DLD1 (cell line): ENCODE measurements around the gene MRPL41.
"Not testable (repeated sequence)": the region's sequence is repeated elsewhere in the genome, so short reads cannot be mapped to it uniquely, and the experiment has no call there.

Source experiments
- in situ Hi-C: cut with HindIII; loops from 2 replicates; pipeline ENCODE4 v1.10.0; 2017; ENCODE audit warnings: low sequenced_read_pairs

Gene MRPL41

DNA sequence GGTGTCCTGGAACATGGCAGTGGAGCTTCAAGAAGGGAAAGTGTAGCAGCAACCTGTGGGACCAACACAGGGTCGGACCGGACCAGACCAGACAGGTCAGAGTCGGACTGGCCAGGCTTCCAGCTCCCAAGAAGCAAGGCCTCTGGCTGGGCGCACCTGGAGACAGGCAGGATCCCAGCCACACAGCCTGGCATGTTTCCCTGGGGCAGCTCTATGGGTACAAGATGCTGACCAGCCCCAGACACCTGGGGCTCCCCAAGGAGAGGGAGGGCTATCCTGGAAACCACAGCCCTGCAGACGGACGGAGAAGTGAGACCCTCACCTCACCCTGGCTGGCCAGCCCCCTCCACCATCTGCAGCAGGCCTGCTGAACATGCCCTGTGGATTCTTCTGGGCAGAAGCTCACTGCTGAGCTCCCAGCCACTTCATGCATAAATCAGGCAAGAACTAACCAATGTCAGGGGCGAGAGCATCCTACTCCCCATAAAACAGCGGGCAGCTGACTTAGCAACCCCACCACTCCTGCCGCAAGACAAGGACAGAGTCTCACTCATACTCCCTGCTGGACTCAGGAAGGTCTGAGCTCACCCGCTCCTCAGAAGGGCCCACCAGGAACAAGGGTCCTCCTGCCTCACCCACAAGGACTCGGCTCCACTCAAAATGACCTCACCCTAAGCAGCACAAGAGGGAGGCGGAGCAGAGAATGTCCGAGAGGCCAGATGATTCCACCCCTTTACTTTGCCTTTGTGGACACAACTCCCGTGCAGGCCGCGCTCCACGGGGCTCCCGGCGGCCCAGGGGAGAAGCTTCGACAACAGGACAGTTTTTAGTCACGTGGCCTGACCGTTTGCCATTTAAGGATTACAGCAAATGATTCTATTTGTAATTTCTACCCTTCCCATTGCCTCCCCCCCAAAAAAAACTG lies 29.9 kb downstream of the MRPL41 start:
- in situ Hi-C loops = no loop called here

DNA sequence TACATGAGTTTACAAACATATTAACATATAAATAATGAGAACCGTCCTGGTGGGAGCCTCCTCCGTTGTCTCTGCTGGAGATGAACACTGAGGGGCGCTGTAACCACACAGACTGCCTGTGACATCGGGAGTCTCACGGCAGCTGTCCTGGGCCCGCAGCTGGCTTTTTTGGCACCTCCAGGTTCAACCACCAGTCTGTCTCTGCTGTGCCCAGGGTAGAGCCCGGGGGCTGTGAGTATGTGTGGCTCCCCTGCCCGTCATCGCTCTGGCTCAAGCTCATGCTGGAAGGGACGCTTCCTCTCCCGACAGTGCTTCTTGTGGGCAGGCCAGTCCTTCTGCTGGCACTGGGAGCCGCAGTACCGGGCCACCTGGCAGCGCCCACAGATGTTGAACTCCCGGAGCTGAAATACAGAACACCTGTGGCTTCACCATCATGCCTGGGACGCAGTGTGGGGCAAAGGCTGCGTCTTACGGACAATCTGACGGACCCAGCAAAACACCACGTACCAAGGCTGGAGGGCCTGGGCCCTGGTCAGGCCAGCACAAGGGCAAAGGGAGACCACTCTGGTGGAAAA lies 30.7 kb downstream of the MRPL41 start:
- in situ Hi-C loops = no loop called here

DNA sequence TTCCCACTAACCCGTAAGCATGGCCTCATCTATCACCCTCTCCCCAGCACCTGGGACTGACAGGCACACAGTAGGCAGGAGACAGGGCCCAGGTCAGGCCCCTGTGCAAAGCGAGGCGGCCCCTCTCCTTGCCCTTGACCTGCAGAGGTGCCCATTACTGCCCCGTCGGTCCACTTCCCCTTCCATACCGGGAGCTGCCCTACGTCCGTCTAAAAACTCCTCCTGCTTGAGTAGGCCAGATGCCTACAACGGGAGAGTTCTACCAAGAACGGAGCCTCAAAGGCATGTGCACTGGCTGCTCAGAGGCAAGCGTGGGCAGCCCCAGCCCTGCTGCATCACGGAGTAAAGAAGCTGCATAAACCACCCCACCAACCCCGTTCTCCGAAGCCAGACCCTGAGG lies 31.7 kb downstream of the MRPL41 start:
- in situ Hi-C loops = no loop called here

DNA sequence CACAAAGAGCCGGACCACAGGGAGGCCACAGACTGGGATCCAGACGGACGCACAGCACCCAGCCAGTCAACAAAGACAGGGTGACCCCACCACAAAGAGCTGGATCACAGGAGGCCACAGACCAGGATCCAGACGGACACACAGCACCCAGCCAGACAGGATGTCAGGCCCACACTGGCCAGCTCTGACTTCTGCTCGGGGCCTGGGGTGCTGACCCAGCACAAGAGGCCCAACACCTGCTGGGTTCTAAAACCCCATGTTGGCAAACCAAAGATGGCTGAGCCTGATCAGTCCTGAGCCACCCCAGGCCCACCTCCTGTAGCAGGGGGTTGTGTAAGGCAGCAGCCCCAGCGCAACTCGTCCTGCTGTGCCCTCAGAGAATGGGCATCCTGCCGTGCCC lies 32.3 kb downstream of the MRPL41 start:
- in situ Hi-C loops = no loop called here

- in situ Hi-C loops = no loop called here
Observed at GRCh38 chr9:137586854-137587253, 35.2 kb downstream of the MRPL41 start.

DNA sequence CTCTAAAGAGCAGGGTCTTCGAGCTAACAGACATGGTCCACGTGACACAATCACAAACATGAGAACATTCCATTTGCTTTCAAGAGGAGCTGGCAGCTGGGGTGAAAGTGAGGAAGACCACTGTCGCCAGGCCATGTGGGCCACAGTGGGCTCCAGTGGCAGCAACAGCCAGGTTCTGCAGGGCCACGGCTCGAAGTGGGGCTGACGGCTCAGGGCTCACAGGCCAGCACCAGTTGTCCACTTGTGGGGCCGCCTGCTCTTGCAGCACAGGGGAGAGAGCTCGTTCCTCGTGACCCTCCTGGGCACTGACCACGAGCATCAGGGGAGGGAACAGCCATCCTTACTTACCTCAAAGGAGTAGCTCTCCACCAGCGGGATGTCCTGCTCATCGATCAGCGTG lies 36.6 kb downstream of the MRPL41 start:
- in situ Hi-C loops = no loop called here

GRCh38 chr9:137588891-137589290 lies 37.2 kb downstream of the MRPL41 start:
- in situ Hi-C loops = no loop called here

GRCh38 chr9:137589441-137590122 lies 37.9 kb downstream of the MRPL41 start:
- in situ Hi-C loops = no loop called here

GRCh38 chr9:137590123-137590468 lies 38.4 kb downstream of the MRPL41 start:
- in situ Hi-C loops = no loop called here

DNA sequence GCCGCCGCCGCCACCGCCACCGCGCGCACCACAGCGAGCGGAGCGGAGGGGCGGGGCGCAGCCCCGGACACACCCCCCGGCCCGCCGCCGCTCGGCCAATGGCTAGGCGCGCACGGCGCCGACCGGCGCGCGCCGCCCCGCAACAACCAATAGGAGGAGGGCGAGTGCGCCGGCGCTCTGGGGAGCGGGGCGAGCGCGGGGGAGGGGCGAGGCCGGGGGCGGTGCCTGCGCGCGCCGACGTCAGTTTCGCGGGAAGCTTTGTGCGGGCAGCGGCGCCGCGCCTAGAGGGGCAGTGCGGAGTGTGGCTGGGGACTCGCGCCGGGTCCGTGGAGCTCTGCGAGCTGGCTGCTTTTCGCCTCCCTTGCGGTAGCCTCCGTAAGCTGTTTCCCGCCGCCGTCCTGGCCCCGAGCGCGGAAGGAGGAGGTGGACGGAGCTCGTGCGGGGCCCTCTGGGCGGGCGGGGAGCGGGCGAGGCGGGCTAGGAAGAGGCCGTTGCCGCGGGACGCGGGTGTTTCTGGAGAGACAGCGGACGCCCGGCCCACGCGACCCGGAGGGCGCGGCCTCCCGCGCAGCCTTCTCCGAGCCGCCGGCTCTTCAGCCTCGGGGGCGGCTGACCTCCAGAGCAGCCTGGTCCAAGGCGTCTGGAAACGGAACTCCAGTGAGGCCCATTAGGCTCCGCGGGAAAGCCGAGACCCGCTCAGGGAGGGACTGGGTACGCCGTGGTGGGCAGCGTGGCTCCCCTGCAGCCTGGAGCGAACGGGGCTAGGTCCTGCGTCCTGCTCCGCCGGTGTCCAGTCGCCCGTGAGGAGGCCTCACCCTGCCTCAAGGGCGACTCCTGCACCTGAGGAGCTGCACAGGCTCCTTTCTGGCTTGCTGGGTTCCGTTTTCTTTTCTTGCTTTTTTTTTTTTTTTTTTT lies 39.0 kb downstream of the MRPL41 start, which contains the start of gene ZMYND19:
Gene ZMYND19, minus strand, starts transcription at position 44 of the 915 bp plus-strand sequence. CDS start 249 bp downstream, outside the sequence.
- in situ Hi-C loops = no loop called here

GRCh38 chr9:137592767-137593166 lies 41.1 kb downstream of the MRPL41 start:
- in situ Hi-C loops = no loop called here

DNA sequence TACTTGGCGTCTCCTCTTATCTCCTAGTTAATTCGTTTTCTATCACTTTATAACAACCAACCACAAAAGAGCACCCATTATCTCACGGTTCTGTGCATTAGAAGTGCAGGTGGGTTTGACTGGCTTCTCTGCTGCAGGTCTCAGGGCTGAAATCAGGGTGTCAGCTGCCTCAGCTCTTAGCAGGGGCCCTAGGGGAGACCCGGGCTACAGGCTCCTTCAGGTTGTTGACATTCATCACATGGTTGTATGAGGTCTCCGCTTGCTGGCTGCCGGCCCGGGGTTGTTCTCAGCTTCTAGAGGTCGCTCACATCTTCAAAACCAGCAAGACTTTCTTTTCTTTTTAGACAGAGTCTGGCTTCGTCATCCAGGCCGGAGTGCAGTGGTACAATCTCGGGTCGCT lies 41.5 kb downstream of the MRPL41 start:
- in situ Hi-C loops = no loop called here

DNA sequence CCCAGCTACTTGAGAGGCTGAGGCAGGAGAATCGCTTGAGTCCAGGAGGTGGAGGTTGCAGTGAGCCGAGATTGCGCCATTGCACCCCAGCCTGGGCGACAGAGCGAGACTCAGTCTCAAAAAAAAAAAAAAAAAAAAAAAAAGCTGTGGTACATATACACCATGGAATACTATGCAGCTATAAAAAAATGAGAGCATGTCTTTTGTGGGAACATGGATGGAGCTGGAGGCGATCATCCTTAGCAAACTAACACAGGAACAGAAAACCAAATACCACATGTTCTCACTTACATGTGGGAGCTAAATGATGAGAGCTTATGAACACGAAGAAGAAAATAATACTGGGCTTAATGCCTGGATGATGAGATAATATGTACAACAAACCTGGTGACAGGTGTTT lies 44.9 kb downstream of the MRPL41 start:
- in situ Hi-C loops = not testable (repeated sequence)

DNA sequence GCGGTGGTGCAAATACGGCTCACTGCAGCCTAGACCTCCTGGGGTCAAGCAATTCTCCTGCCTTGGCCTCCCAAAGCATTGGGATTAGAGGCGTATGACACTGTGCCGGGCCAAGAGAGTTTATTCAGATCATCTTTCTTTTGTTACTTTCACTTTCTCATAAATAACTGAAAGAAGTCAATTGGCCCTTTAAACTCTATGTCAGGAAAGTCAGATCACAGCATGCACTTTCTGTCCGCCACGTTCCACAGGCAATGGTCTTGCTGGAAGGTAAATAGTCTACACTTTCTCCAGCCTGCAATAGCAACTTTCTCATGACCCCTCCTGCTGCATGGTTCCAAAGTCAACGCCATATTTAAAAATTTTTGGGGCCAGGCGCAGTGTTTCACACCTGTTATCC lies 47.3 kb downstream of the MRPL41 start:
- in situ Hi-C loops = no loop called here
